HG03139 (cell line): ENCODE measurements around the gene CDKN2B.
A peak's percentile ranks its signal among the peaks of the same experiment; 100 is the strongest.
"Not testable (repeated sequence)": the region's sequence is repeated elsewhere in the genome, so short reads cannot be mapped to it uniquely, and the experiment has no call there.

Experiments
- ATAC-seq: cut with Tn5 transposase; IDR thresholded peaks from one replicate; pipeline ENCODE4 v1.9.1; 2021; ENCODE audit not compliant: unreplicated experiment

CDKN2B gene, protein sequence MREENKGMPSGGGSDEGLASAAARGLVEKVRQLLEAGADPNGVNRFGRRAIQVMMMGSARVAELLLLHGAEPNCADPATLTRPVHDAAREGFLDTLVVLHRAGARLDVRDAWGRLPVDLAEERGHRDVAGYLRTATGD

DNA sequence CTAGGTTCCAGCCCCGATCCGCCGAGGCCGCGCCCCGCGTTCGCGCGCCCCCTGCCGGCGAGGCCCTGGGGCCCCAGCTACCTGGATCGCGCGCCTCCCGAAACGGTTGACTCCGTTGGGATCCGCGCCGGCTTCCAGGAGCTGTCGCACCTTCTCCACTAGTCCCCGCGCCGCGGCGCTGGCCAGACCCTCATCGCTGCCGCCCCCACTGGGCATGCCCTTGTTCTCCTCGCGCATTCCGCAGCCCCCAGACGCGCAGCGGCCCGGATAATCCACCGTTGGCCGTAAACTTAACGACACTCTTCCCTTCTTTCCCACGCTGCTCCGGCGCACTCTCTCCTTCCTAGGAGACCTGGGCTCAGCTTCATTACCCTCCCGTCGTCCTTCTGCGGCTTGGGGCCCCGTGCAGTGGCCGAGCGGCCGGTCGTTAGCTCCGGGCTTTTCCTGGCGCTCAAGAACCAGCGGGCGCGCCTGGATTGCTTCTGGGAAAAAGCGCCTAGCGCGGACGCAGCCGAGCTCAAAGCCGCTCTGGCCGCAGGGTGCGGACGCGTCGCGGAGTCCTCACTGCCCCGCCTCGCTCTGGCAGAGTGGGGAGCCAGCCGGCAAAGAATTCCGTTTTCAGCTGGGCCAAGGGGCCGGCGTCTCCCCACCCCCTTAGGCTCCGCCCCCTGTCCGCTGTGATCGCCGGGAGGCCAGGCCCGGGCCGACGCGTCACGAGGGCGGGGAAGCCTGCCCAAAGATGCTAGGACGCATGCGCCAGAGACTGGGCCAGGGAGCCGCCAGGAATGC, at the start of gene CDKN2B:
Gene CDKN2B, minus strand, starts transcription at position 589 of the 789 bp plus-strand sequence. Its CDS starts 352 bp downstream, at position 237.
- peak; percentile 83 for ATAC-seq

- ATAC-seq, result not testable (repeated sequence)
These were observed 48.9 kb upstream of the CDKN2B start for GRCh38 chr9:22057972-22058371.

DNA sequence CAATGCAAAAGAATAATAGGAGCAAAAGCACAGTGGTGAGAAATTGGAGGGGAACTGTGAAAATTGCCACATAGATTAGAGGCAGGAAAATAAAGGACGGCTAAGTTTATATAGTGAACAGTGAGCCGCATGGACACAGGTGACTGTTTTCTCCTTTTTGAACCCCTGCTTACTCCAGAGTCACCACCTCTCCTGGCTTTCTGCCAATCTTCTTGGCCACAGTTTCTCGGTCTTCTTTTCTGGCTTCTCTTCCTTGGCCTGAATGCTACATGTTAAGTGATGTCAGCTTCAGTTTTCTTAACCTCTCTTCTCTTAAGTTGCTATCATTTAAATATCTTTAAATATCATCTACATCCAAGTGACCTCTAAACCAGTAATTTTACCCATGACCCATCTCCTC, 47.3 kb upstream of the CDKN2B start:
- ATAC-seq, result no peak

DNA sequence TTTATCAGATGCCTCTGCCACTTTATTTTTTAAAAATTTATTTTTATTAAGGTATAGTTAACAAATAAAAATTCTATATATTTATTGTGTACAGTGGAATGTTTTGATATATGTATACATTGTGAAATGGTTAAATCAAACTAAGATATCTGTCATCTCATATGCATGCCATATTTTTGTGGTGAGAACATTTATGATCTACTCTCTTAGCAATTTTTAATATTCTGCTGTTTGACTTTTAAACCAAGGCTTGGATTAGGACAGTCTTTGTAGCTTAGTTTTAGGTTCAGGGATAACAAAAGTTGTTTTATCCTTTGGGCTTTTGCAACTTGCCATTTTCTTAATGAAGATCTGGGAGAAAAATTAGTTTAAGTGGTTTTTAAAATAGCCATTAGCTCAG, 46.0 kb upstream of the CDKN2B start:
- no peak for ATAC-seq

DNA sequence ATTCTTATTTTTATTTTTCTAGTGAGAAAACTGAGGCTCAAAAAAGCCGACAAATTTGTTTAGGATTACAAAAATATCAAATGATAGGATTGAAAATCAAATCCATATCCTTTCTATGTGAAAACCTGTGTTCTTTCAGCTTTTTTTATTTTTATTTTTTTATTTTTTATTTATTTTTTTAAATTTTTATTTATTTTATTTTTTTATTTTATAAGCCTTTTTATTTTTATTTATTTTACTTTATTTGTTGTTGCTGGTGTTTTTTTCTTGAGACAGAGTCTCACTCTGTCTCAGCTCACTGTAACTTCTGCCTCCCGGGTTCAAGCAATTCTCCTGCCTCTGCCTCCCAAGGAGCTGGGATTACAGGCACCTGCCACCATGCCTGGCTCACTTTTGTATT, 45.4 kb upstream of the CDKN2B start:
- no peak for ATAC-seq

GRCh38 chr9:22054076-22054475, 45.0 kb upstream of the CDKN2B start:
- no peak for ATAC-seq

DNA sequence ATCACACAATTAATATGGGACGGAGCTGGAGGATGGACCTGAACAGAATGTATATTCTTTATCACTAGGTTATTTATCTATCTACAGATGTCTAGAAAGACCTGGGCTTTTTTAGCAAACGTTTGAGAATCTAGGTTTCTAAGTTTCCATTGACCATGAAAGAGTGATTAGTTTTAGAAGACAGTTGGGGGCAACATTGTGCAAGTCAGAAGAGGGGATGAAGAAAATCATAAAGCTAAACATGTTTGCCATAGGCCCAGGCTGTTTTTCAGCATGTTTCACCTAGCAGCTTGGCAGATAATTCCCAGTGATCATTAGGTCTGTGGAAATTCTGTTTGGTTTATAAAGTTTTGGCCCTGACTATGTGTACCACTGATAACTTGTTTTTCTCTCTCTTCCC, 44.1 kb upstream of the CDKN2B start:
- no peak for ATAC-seq

DNA sequence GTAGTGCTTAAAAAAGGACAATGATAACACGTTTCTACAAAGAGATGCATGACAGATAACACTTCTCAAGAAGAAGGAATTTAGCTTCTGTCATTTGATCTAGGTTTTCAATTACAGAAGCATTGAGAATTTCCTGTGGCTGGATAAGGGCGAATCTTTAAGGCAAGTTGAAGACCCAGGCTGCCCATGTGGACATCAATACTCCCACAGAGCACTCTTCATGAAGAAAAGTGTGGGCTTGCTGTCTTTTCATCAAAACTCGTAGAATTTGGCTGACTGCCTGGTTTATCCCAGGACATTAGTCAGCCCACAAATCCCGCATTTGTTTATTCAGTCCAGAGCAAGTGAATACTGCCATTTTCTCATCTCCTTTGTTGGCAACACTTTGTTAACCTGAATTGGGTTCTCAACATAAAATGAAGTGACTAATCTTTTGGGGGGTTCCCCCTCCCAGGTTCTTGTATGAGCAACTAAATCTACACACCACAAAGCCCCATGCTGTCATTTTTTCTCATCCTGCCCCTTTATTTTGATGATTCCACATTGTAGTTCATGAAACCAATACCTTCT, 43.4 kb upstream of the CDKN2B start:
- no peak for ATAC-seq

- peak; percentile 94 for ATAC-seq
These were observed 41.8 kb upstream of the CDKN2B start for GRCh38 chr9:22050924-22051323.

GRCh38 chr9:22049411-22049810, 40.3 kb upstream of the CDKN2B start:
- no peak for ATAC-seq

GRCh38 chr9:22047596-22047995, 38.5 kb upstream of the CDKN2B start:
- no peak for ATAC-seq

GRCh38 chr9:22046243-22046885, 37.3 kb upstream of the CDKN2B start:
- no peak for ATAC-seq

DNA sequence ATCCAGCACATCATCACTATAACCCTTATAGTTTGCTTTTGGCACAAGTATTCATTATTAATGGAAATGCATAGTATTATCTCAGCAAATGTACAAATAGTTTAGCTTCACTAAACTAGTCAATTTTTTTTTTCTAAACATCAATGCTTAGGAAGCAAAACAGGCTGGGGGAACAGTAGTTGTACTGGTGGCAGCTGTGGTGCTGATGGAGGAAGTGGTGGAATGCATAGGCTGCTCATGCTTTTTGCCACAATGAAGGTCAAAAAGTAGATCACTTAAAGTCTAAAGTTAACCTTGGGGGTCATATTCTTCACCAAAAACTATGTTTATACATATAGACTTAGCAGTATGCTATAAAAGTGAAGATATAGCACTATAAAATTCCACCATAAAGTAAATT, 36.3 kb upstream of the CDKN2B start:
- ATAC-seq, result no peak

- no peak for ATAC-seq
These were observed 35.5 kb upstream of the CDKN2B start for GRCh38 chr9:22044583-22044982.

DNA sequence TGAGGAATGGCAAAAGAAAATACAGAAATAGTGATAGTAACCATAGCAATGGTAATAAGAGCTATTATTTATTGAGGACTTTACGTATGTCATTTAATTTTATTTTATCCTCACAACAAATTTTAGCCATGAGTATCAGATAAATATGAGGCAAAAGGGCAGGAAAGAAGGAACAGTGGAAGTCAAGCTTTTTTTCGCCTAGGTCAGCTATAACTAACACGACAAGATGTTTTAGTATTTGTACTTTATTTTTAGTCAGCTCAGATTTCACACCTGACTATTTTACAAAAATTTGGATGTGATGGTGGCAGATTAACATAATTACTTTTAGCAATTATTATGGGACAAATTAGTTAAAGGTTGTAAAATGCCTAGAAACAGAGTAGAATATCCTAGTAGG, 34.8 kb upstream of the CDKN2B start:
- no peak for ATAC-seq

GRCh38 chr9:22041775-22042174, 32.7 kb upstream of the CDKN2B start:
- ATAC-seq, result no peak

GRCh38 chr9:22041344-22041743, 32.2 kb upstream of the CDKN2B start:
- no peak for ATAC-seq

DNA sequence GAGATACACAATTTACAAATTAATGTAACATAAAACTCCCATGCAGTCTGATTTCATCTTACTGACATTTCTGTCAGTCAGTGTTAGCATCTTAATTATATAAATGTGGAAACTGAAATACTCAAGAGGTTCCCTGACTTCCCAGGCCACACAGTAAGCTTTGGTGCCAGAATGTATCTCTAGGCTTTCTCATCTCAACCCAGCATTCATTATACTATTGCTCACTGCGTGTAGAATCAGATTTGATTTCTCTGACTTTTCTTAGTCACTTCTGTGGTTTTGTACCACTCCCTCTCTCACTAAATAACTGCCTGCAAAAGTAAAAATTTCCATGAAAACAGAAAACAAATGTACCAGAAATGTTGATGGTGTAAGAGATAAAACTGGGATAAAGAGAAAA, 31.7 kb upstream of the CDKN2B start:
- ATAC-seq, result no peak

GRCh38 chr9:22039258-22039657, 30.2 kb upstream of the CDKN2B start:
- no peak for ATAC-seq

DNA sequence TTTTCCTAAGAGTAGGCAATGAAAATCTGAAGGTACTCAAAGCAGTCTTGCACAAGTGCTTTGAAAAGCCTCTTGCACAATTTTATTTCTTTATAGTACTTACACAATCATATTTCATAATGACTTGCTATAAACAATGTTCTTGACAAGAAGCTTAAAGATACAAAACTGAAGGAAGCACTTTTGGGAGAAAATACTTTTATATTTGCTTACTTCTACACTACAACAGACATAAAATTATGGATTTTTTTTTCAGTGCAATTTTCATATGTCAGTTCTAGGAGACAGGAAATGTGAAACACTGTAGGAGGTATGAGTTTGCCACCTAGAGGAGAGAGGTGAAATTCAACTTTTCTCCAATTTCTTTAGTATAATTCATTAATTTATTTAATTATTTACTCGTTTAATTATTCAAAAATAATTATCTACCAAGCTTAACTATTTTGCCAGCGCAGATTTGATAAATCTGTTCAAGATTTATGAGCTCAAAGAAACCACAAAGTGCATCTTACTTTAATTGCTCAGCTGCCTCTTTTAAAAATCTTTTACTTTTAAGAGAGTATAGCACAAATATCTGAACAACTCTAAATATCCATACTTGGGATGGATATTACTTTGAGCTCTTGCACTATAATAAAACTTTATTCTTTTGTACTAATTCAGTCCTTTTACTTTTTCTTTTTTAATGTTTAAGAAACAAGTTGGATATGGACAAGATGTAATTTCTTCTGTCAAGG, 29.0 kb upstream of the CDKN2B start:
- peak; percentile 58 for ATAC-seq
